ENCODE data around the gene ZBTB24. TPM values are rescaled to one million over a fixed set of nuclear protein-coding genes. Genes with fewer than 3 reads are reported as not detected.

ZBTB24 gene
- total RNA-seq, 1 donor from 2014 or later, result 2.6 TPM

GRCh38 chr6:109508166-109508860 is 25.3 kb upstream of the ZBTB24 start:
- Histone ChIP-seq H3K36me3 (no peaks in the 10 kb centered on the region), H3K27ac (replicated peaks) (no peak overlapping the region), H3K9me3 (replicated peaks) (no peaks in the 10 kb centered on the region), H3K27me3 (ENCODE audit: low read depth) (no peaks in the 10 kb centered on the region), H3K4me3 (no peak overlapping the region), H3K4me1 (peaks cover 7% of the 10 kb centered on the region)
- intact Hi-C loops (cut with micrococcal nuclease), result no loop called here
- DNase-seq, result no peak
- no peak for TF ChIP-seq CTCF (IDR thresholded peaks at IDR 0.05; ENCODE audit: borderline replicate concordance)

- TF ChIP-seq CTCF (IDR thresholded peaks at IDR 0.05; ENCODE audit: borderline replicate concordance), result no peak
- no peaks in the 10 kb centered on the region for H3K27me3 ChIP-seq (ENCODE audit: low read depth)
- H3K4me1 ChIP-seq, result peaks cover under 1% of the 10 kb centered on the region
- intact Hi-C loops (cut with micrococcal nuclease), result no loop called here
- no peaks in the 10 kb centered on the region for H3K9me3 ChIP-seq (replicated peaks)
- H3K36me3 ChIP-seq, result no peaks in the 10 kb centered on the region
- no peak overlapping the region for H3K4me3 ChIP-seq
- H3K27ac ChIP-seq (replicated peaks), result no peak overlapping the region
- DNase-seq, result no peak
Measured at GRCh38 chr6:109507490-109508072, 24.6 kb upstream of the ZBTB24 start.

GRCh38 chr6:109506841-109507240 is 23.8 kb upstream of the ZBTB24 start:
- TF ChIP-seq CTCF (IDR thresholded peaks at IDR 0.05; ENCODE audit: borderline replicate concordance), result no peak
- H3K36me3 ChIP-seq, result no peaks in the 10 kb centered on the region
- intact Hi-C loops (cut with micrococcal nuclease), result no loop called here

GRCh38 chr6:109506314-109506713 is 23.3 kb upstream of the ZBTB24 start:
- no peak for DNase-seq
- intact Hi-C loops (cut with micrococcal nuclease), result no loop called here
- Histone ChIP-seq H3K4me3 (no peak overlapping the region), H3K4me1 (no peaks in the 10 kb centered on the region), H3K27ac (replicated peaks) (no peak overlapping the region), H3K36me3 (no peaks in the 10 kb centered on the region), H3K27me3 (ENCODE audit: low read depth) (no peaks in the 10 kb centered on the region), H3K9me3 (replicated peaks) (no peaks in the 10 kb centered on the region)
- no peak for TF ChIP-seq CTCF (IDR thresholded peaks at IDR 0.05; ENCODE audit: borderline replicate concordance)

More at GRCh38 chr6:109506841-109507240, 23.8 kb upstream of the ZBTB24 start:
- no peak for DNase-seq
- Histone ChIP-seq H3K4me1 (no peaks in the 10 kb centered on the region), H3K9me3 (replicated peaks) (no peaks in the 10 kb centered on the region), H3K4me3 (no peak overlapping the region), H3K27me3 (ENCODE audit: low read depth) (no peaks in the 10 kb centered on the region), H3K27ac (replicated peaks) (no peak overlapping the region)

- H3K9me3 ChIP-seq (replicated peaks), result no peaks in the 10 kb centered on the region
- no peak for DNase-seq
Measured at GRCh38 chr6:109503327-109504224, 20.6 kb upstream of the ZBTB24 start.

More at GRCh38 chr6:109503327-109504224, 20.6 kb upstream of the ZBTB24 start:
- no peak for TF ChIP-seq CTCF (IDR thresholded peaks at IDR 0.05; ENCODE audit: borderline replicate concordance)
- H3K4me3 ChIP-seq, result no peak overlapping the region
- H3K27ac ChIP-seq (replicated peaks), result no peak overlapping the region
- intact Hi-C loops (cut with micrococcal nuclease), result no loop called here
- no peaks in the 10 kb centered on the region for H3K4me1 ChIP-seq
- H3K36me3 ChIP-seq, result no peaks in the 10 kb centered on the region
- H3K27me3 ChIP-seq (ENCODE audit: low read depth), result no peaks in the 10 kb centered on the region

Measured in left ventricle myocardium inferior (tissue), 1 donor.